Measurements from ENCODE around the gene LRRC31.

LRRC31 gene

GRCh38 chr3:169861871-169862270 is 7.9 kb downstream of the LRRC31 start:
- no peak for DNase-seq

GRCh38 chr3:169857811-169858210 is 11.9 kb downstream of the LRRC31 start:
- DNase-seq: no peak

GRCh38 chr3:169855514-169855913 is 14.2 kb downstream of the LRRC31 start:
- no peak for DNase-seq

DNA sequence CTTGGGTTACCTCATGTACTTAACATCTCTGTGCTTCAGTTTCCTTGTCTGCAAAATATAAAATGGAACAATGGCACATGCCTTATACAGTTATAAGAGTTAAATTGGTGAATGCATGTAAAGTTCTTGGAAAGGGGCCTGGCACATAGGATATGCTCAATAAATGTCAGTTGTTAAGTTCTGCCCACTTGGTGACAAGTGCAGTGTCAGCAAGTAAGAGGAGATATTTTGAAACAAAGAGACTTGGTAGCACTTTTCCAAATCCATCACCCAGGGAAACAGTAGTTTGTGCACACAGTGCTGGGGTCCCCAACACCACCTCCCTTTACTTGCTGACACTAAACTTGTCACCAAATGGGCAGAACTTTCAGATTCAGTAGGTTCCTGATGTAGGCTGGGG is 19.1 kb downstream of the LRRC31 start:
- DNase-seq: no peak

- no peak for DNase-seq
Measured at GRCh38 chr3:169848741-169849140, 21.0 kb downstream of the LRRC31 start.

GRCh38 chr3:169847896-169848295 is 21.8 kb downstream of the LRRC31 start:
- DNase-seq: no peak

DNA sequence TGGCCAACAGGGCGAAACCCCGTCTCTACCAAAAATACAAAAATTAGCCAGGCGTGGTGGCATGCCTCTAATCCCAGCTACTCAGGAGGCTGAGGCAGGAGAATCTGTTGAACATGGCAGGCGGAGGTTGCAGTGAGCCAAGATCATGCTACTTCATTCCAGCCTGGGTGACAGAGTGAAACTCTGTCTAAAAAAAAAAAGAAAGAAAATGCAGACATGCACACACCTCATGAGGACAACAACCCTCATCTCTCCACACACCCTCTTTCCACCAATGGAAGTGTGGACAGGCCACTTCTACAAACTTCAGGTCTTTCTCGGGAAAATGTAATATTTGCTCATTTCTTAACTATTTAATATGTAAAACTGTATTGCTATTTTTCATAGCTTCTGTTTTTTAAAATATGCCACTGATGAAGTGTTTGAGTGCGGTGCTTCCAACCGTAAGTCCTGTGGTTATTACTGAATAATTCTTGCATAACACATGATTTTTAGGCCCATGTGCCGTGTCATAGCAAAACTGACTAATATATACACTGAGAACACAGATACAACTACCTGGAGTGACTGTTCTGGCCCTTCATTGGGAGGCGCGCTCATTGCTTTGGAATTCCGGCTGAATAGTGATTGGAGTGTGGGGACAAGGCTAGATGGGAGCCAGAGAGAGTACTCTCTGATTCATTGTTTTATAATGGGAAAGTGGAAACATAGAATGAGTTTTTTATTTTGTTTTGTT is 23.1 kb downstream of the LRRC31 start:
- DNase-seq: no peak

DNA sequence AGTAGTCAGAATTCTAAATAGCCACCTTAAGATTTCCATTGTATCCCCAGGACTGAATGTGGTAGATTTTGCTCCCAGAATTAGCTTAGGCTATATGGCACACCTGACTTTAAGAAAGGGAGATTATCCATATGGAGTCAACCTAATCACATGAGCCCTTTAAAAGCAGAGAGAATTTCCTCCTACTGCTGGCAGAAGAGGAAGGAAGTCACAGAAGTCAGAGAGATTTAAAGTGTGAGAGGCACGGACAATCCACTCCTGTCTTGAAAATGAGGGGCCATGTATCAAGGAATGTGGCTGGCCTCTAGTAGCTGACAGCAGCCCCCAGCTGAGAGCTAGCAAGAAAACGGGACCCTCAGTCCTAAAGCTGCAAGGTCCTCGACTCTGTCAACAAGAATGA is 26.8 kb downstream of the LRRC31 start:
- DNase-seq: no peak

DNA sequence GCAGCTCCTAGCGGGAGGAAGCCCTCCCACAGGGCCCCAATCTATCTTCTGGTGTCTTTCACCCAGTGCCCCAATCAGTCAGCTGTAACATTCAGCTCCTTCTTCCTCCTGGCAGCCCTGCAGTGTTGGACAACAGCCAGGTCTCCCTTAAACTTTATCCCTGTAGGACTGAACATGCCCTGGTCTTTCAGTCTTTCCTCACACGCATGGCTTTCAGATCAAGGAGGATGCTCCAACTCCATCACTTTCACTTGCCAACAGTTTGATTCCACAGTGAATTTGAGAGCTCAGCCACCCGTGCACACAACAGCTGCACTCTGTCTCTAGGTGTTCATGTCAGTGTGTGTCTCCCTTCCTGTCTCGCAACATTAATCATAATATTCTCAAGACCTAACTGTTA is 28.6 kb downstream of the LRRC31 start:
- no peak for DNase-seq

GRCh38 chr3:169838511-169839030 is 31.2 kb downstream of the LRRC31 start:
- DNase-seq: no peak

- DNase-seq: no peak
Measured at GRCh38 chr3:169836942-169837275, 32.8 kb downstream of the LRRC31 start.

GRCh38 chr3:169836078-169836941 is 33.4 kb downstream of the LRRC31 start:
- DNase-seq: no peak

GRCh38 chr3:169835533-169835932 is 34.2 kb downstream of the LRRC31 start:
- no peak for DNase-seq

- DNase-seq: no peak
Measured at GRCh38 chr3:169827712-169828111, 42.0 kb downstream of the LRRC31 start.

DNA sequence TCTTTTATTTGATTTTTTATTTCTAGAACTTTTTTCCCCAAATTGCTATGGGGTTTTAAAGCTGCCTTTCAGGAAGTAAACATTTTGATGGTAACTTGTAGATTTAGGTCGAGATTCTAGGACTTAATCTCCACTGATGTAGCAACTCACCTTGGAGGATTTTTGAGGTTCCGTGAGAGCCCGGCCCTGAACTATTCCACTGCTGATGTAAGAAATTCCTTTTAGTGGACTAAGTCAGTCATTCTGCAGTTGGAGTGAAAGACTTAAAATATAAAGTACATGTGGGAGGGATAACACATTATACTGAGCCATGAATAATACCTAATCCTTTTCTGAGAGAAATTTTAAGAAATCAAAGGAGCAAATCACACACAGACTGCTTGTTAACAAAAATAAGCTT is 44.4 kb downstream of the LRRC31 start:
- no peak for DNase-seq

- no peak for DNase-seq
Measured at GRCh38 chr3:169822983-169823382, 46.8 kb downstream of the LRRC31 start.

- DNase-seq: no peak
Measured at GRCh38 chr3:169822540-169822939, 47.2 kb downstream of the LRRC31 start.

GRCh38 chr3:169822091-169822490 is 47.6 kb downstream of the LRRC31 start:
- no peak for DNase-seq

DNA sequence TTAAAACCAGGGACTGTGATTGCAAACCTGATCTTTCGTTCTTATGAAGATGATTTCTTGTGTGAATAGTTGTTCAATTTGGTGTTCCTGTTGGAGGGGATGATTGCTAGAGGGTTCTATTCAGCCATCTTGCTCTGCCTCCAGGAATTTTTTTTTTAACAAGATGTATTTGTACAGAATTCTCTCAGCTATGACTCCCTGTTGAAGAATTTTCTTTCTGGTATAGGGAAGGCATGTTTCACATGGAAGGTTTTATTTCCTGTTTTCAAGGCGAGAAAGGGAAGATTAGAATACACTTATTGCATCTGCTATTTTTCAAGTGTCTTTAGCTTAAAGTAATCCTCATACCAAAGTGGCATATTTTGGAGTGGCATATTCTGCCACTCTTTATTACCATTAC is 51.4 kb downstream of the LRRC31 start:
- no peak for DNase-seq

DNA sequence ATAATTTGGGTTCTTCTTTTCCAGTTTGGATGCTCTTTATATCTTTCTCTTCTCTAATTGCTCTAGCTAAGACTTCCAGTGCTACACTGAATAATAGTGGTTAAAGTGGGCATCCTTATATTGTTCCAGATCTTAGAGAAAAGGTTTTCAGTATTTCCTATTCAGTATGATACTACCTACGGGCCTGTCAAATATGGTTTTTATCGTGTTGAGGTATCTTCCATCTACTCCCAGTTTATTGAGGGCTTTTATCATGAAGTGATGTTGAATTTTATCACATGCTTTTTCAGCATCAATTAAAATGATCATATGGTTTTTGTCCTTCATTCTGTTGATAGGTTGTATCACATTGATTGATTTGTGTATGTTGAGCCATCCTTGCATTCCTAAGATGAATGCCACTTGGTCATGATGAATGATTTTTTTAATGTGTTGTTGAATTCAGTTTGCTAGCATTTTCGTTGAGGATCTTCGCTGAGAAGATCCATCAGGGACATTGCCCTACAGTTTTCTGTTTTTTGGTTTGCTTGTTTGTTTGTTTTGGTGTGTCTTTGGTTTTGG is 54.1 kb downstream of the LRRC31 start:
- DNase-seq: no peak

- peak; percentile 78 for DNase-seq
Measured at GRCh38 chr3:169813757-169814517, 55.8 kb downstream of the LRRC31 start.

DNA sequence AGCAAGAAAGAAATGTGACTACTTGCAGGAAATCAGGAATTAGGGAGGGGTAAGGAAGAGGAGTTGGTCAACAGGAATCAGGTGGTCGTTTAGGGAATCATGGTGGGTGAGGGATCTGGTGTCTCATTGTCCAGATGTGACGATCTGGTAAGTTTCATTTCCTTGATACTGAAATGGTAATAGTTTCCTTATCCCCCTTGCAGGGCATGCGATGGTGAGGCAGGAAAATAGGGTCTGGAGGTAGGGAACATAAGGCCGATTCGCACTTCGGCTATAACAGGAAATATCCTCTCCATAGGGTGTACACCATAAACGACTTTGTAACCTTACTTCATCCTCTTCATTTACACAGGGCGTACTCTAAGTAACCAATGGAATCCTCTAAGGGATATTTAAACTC is 56.5 kb downstream of the LRRC31 start:
- no peak for DNase-seq

All from activated CD4-positive, alpha-beta T cell treated with anti-CD3 and anti-CD28 coated beads, Interleukin-2, amount 50 U/mL, for 16 hours (primary cell).